ENCODE results near the gene TEX14.

DNA sequence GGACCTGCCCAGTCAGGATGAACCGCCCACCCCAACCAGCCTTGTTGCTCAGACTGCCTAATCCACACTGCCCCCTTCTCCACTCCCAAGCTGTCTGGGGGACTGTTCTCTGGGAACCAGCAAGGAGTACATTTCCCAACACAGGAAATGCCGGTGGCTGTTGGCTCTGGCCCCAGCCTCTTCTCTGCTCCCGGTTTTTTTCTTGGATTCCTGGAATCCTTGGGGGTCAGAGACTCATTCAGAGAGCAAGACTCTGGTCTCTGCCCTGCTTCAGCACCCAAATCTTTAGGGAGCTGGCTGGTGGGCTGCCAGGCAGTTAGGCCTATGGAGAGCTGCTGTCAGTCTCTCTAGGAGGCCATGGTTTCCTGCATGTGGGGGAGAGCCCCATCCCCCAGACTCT lies 166.6 kb downstream of the TEX14 start:
- no peak for TF ChIP-seq POLR2A (IDR thresholded peaks at IDR 0.05)
- TF ChIP-seq, protein P1, sequence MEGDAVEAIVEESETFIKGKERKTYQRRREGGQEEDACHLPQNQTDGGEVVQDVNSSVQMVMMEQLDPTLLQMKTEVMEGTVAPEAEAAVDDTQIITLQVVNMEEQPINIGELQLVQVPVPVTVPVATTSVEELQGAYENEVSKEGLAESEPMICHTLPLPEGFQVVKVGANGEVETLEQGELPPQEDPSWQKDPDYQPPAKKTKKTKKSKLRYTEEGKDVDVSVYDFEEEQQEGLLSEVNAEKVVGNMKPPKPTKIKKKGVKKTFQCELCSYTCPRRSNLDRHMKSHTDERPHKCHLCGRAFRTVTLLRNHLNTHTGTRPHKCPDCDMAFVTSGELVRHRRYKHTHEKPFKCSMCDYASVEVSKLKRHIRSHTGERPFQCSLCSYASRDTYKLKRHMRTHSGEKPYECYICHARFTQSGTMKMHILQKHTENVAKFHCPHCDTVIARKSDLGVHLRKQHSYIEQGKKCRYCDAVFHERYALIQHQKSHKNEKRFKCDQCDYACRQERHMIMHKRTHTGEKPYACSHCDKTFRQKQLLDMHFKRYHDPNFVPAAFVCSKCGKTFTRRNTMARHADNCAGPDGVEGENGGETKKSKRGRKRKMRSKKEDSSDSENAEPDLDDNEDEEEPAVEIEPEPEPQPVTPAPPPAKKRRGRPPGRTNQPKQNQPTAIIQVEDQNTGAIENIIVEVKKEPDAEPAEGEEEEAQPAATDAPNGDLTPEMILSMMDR (IDR thresholded peaks at IDR 0.05) = no peak
